NCI-H2196 (cell line): ENCODE data around the gene WNT3A.

ENCODE experiments used
- DNase-seq: peaks from one replicate; lab custom pipeline; 2025; ENCODE audit not compliant: unreplicated experiment; lab: John Stamatoyannopoulos, UW

WNT3A gene

GRCh38 chr1:228097333-228098081 is 90.7 kb downstream of the WNT3A start:
- no peak for DNase-seq

GRCh38 chr1:228098323-228098931 is 91.6 kb downstream of the WNT3A start:
- DNase-seq = no peak

- no peak for DNase-seq
These were observed 92.5 kb downstream of the WNT3A start for GRCh38 chr1:228099331-228099732.

GRCh38 chr1:228100822-228101613 is 94.2 kb downstream of the WNT3A start:
- no peak for DNase-seq

GRCh38 chr1:228101614-228101993 is 94.8 kb downstream of the WNT3A start:
- DNase-seq = no peak

GRCh38 chr1:228101994-228102790 is 95.4 kb downstream of the WNT3A start:
- no peak for DNase-seq

- DNase-seq = peak; percentile 96
These were observed 96.2 kb downstream of the WNT3A start, which contains the start of gene C1orf35 for GRCh38 chr1:228102791-228103620. C1orf35 (minus strand) TSS chr1:228103325; CDS start chr1:228103227, 98 bp downstream.

GRCh38 chr1:228104526-228105269 is 97.9 kb downstream of the WNT3A start:
- peak; percentile 80 for DNase-seq

GRCh38 chr1:228105270-228105995 is 98.6 kb downstream of the WNT3A start:
- no peak for DNase-seq

GRCh38 chr1:228105996-228106799 is 99.4 kb downstream of the WNT3A start:
- no peak for DNase-seq

GRCh38 chr1:228106800-228107054 is 99.9 kb downstream of the WNT3A start:
- DNase-seq = no peak

GRCh38 chr1:228107636-228108035 is 100.8 kb downstream of the WNT3A start:
- no peak for DNase-seq

- no peak for DNase-seq
These were observed 101.4 kb downstream of the WNT3A start for GRCh38 chr1:228108055-228108690.

GRCh38 chr1:228108742-228109072 is 101.9 kb downstream of the WNT3A start:
- no peak for DNase-seq

GRCh38 chr1:228109073-228109961 is 102.5 kb downstream of the WNT3A start, which contains the start of gene MRPL55:
MRPL55 (minus strand) TSS chr1:228109299; CDS start chr1:228108260, 1,039 bp downstream.
- DNase-seq = peak; percentile 97

- no peak for DNase-seq
These were observed 103.2 kb downstream of the WNT3A start for GRCh38 chr1:228109962-228110488.
